H9 (cell line): Measurements from ENCODE around the gene CYBRD1. TPM values are rescaled to one million over a fixed set of nuclear protein-coding genes. Genes with fewer than 3 reads are reported as not detected.
"Not testable (repeated sequence)": the region's sequence is repeated elsewhere in the genome, so short reads cannot be mapped to it uniquely, and the experiment has no call there.

Experiments
- DNase-seq: peaks from one replicate; pipeline ENCODE4 v3.0.0-alpha.2; 2017
- H2AFZ ChIP-seq: one replicate; pipeline ENCODE4 v1.6.1; 2013; ENCODE audit warnings: mild to moderate bottlenecking, low read length, control low read depth, moderate library complexity
- H2AK5ac ChIP-seq: 2 replicates; pipeline ENCODE4 v1.6.1; 2013; ENCODE audit warnings: low read length, control low read depth, mixed read lengths; ENCODE audit not compliant: insufficient read length
- H2BK120ac ChIP-seq: one replicate; pipeline ENCODE4 v1.6.1; 2013; ENCODE audit warnings: low read depth, mild to moderate bottlenecking, low read length, control low read depth, inconsistent platforms; ENCODE audit not compliant: poor library complexity, severe bottlenecking
- H2BK12ac ChIP-seq: 2 replicates; pipeline ENCODE4 v1.6.1; 2013; ENCODE audit warnings: low read length, control low read depth, mixed read lengths, low read depth; ENCODE audit not compliant: insufficient read length
- H2BK15ac ChIP-seq: 2 replicates; pipeline ENCODE4 v1.6.1; 2013; ENCODE audit warnings: low read depth, low read length, control low read depth
- H2BK20ac ChIP-seq: one replicate; pipeline ENCODE4 v1.6.1; 2013; ENCODE audit warnings: low read depth, mild to moderate bottlenecking, low read length, control low read depth, inconsistent platforms; ENCODE audit not compliant: poor library complexity, severe bottlenecking
- H2BK5ac ChIP-seq: 2 replicates; pipeline ENCODE4 v1.6.1; 2013; ENCODE audit warnings: low read length, control low read depth, mixed read lengths; ENCODE audit not compliant: insufficient read length
- H3K14ac ChIP-seq: 2 replicates; pipeline ENCODE4 v1.6.1; 2013; ENCODE audit warnings: low read length, control low read depth; ENCODE audit not compliant: insufficient read depth
- H3K18ac ChIP-seq: 2 replicates; pipeline ENCODE4 v1.6.1; 2013; ENCODE audit warnings: low read depth, mild to moderate bottlenecking, mixed read lengths, low read length, control low read depth; ENCODE audit not compliant: insufficient read length
- H3K23ac ChIP-seq: 2 replicates; pipeline ENCODE4 v1.6.1; 2013; ENCODE audit warnings: low read length, control low read depth, mixed read lengths, low read depth; ENCODE audit not compliant: insufficient read length
- H3K23me2 ChIP-seq: 2 replicates; pipeline ENCODE4 v1.6.1; 2013; ENCODE audit warnings: low read depth, mild to moderate bottlenecking, mixed read lengths, low read length, control low read depth; ENCODE audit not compliant: insufficient read length, poor library complexity, severe bottlenecking
- H3K27ac ChIP-seq: 2 replicates; pipeline ENCODE4 v1.5.1; 2013; ENCODE audit warnings: low read length, control low read depth, mixed read lengths, low read depth; ENCODE audit not compliant: insufficient read length
- H3K27me3 ChIP-seq: 2 replicates; pipeline ENCODE4 v1.6.1; 2013; ENCODE audit warnings: low read length, control low read depth, inconsistent platforms; ENCODE audit not compliant: insufficient read depth
- H3K4ac ChIP-seq: 2 replicates; pipeline ENCODE4 v1.6.1; 2013; ENCODE audit warnings: low read depth, mild to moderate bottlenecking, control low read depth, inconsistent platforms, low read length, moderate library complexity
- H3K4me1 ChIP-seq: 2 replicates; pipeline ENCODE4 v1.6.1; 2013; ENCODE audit warnings: low read length, control low read depth, inconsistent platforms; ENCODE audit not compliant: insufficient read depth
- H3K4me2 ChIP-seq: 2 replicates; pipeline ENCODE4 v1.6.1; 2013; ENCODE audit warnings: low read length, control low read depth, mixed read lengths; ENCODE audit not compliant: insufficient read length, insufficient read depth
- H3K56ac ChIP-seq: 2 replicates; pipeline ENCODE4 v1.6.1; 2013; ENCODE audit warnings: low read depth, mild to moderate bottlenecking, mixed read lengths, low read length, control low read depth; ENCODE audit not compliant: insufficient read length
- H3K79me1 ChIP-seq: 2 replicates; pipeline ENCODE4 v1.6.1; 2013; ENCODE audit warnings: low read depth, mild to moderate bottlenecking, moderate library complexity, low read length, control low read depth, inconsistent platforms; ENCODE audit not compliant: insufficient read depth, poor library complexity, severe bottlenecking
- H3K79me2 ChIP-seq: 2 replicates; pipeline ENCODE4 v1.6.1; 2013; ENCODE audit warnings: low read length, control low read depth, inconsistent platforms; ENCODE audit not compliant: insufficient read depth
- H3K9ac ChIP-seq: 2 replicates; pipeline ENCODE4 v1.6.1; 2013; ENCODE audit warnings: low read length, control low read depth, mixed read lengths; ENCODE audit not compliant: insufficient read length; ENCODE audit errors: extremely low read depth
- H3K9me3 ChIP-seq: one replicate; pipeline ENCODE4 v1.6.1; 2013; ENCODE audit warnings: low read depth, low read length, inconsistent platforms; ENCODE audit not compliant: control insufficient read depth
- H3T11ph ChIP-seq: one replicate; pipeline ENCODE4 v1.6.1; 2013; ENCODE audit warnings: mild to moderate bottlenecking, low read length, control low read depth, inconsistent platforms
- H4K20me1 ChIP-seq: one replicate; pipeline ENCODE4 v1.6.1; 2013; ENCODE audit not compliant: control insufficient read depth, insufficient read length, insufficient read depth
- H4K5ac ChIP-seq: 2 replicates; pipeline ENCODE4 v1.6.1; 2013; ENCODE audit warnings: low read depth, mild to moderate bottlenecking, mixed read lengths, low read length, control low read depth; ENCODE audit not compliant: insufficient read length
- H4K8ac ChIP-seq: replicated peaks from 2 replicates; pipeline ENCODE4 v1.6.1; 2013; ENCODE audit warnings: low read length, control low read depth, mixed read lengths, low read depth; ENCODE audit not compliant: insufficient read length
- H4K91ac ChIP-seq: 2 replicates; pipeline ENCODE4 v1.6.1; 2013; ENCODE audit warnings: low read depth, mild to moderate bottlenecking, moderate library complexity, mixed read lengths, low read length, control low read depth; ENCODE audit not compliant: insufficient read length
- H3K27ac Mint-ChIP-seq, 3 experiments: 2 replicates in 2 of 3; 3 replicates in 1 of 3; pipeline ENCODE4 v1.8.0; 2020 to 2021; ENCODE audit warnings: mixed read lengths in 3 of 3, mild to moderate bottlenecking in 1 of 3, moderate library complexity in 1 of 3
- H3K27me3 Mint-ChIP-seq: 2 replicates; pipeline ENCODE4 v1.8.0; 2021; ENCODE audit warnings: low read depth, mild to moderate bottlenecking, moderate library complexity, mixed read lengths
- H3K36me3 Mint-ChIP-seq, 3 experiments: 2 replicates in 2 of 3; 3 replicates in 1 of 3; pipeline ENCODE4 v1.8.0; 2020 to 2021; ENCODE audit warnings: low read depth in 3 of 3, mixed read lengths in 3 of 3; ENCODE audit not compliant: insufficient read depth in 1 of 3
- H3K4me1 Mint-ChIP-seq, 2 experiments: 2 replicates each; pipeline ENCODE4 v1.8.0; 2020; ENCODE audit warnings: mixed read lengths in 2 of 2
- H3K4me3 Mint-ChIP-seq, 2 experiments: 2 replicates in 1 of 2; 3 replicates in 1 of 2; pipeline ENCODE4 v1.8.0; 2020 to 2021; ENCODE audit warnings: mild to moderate bottlenecking in 2 of 2, mixed read lengths in 2 of 2, moderate library complexity in 1 of 2
- H3K9me3 Mint-ChIP-seq, 2 experiments: 2 replicates in 1 of 2; 3 replicates in 1 of 2; pipeline ENCODE4 v1.8.0; 2020; ENCODE audit warnings: mild to moderate bottlenecking in 2 of 2, mixed read lengths in 2 of 2, moderate library complexity in 1 of 2
- CTCF ChIP-seq: fragments of 200-600 bp; sonication (generic); conservative IDR thresholded peaks from 3 replicates; pipeline ENCODE4 v1.8.0; 2021; ENCODE audit warnings: antibody characterized with exemption, mild to moderate bottlenecking
- WGBS: extraction: QIAGEN DNeasy Blood & Tissue Kit; methylation state at CpG from one replicate; pipeline ENCODE4 v1.1.7; 2013; ENCODE audit warnings: missing lambda C conversion rate, low lambda C conversion rate, mixed read lengths; ENCODE audit not compliant: insufficient read length; ENCODE audit errors: extremely low coverage; 5-methylcytosine and 5-hydroxymethylcytosine counted together
- total RNA-seq: library from RNA; stranded (reverse); gene quantifications from 2 replicates; pipeline ENCODE4 v1.2.1, GENCODE V29; 2021

Gene CYBRD1
- total RNA-seq, 1 experiment from 2014 or later: 3.6 TPM

- H3K27ac ChIP-seq: no peak overlapping the region
- no peak overlapping the region for H2AK5ac ChIP-seq
- H4K20me1 ChIP-seq: no peaks in the 10 kb centered on the region
- H2BK20ac ChIP-seq: no peak overlapping the region
- H3K23me2 ChIP-seq: no peaks in the 10 kb centered on the region
- H3K79me2 ChIP-seq: no peaks in the 10 kb centered on the region
- no peak overlapping the region for H2BK5ac ChIP-seq
- H4K8ac ChIP-seq: no peak overlapping the region
- H3K18ac ChIP-seq: no peak overlapping the region
- H3K9me3 Mint-ChIP-seq: peaks cover 2 to 8% of the 10 kb centered on the region in 2 experiments
- no peak overlapping the region for H4K91ac ChIP-seq
- no peak overlapping the region for H2AFZ ChIP-seq
- H3K4me1 ChIP-seq: peaks cover 8% of the 10 kb centered on the region; the same call in 1 of the 2 replicates
- no peak overlapping the region for H3K23ac ChIP-seq
- H3K4me1 Mint-ChIP-seq: peaks cover 20 to 22% of the 10 kb centered on the region in 2 experiments
- H3K9me3 ChIP-seq: no peaks in the 10 kb centered on the region
- no peak for DNase-seq
- H3K27me3 ChIP-seq: no peaks in the 10 kb centered on the region
- H3T11ph ChIP-seq: no peak overlapping the region
- H2BK15ac ChIP-seq: no peak overlapping the region
- H3K4me3 Mint-ChIP-seq: no peak overlapping the region
- H3K36me3 Mint-ChIP-seq: peaks cover 0 to 11% (median 4%) of the 10 kb centered on the region in 3 experiments; a peak in 5 of 7 replicates
- no peak overlapping the region for H3K4me2 ChIP-seq
- no peak overlapping the region for H3K56ac ChIP-seq
- no peak overlapping the region for H3K4ac ChIP-seq
- no peaks in the 10 kb centered on the region for H3K79me1 ChIP-seq
- no peaks in the 10 kb centered on the region; the same call in 1 of the 2 replicates for H3K27me3 Mint-ChIP-seq
- H2BK12ac ChIP-seq: no peak overlapping the region
- H3K14ac ChIP-seq: no peak overlapping the region
- no peak overlapping the region for H3K9ac ChIP-seq
- no peak overlapping the region for H2BK120ac ChIP-seq
- WGBS: no CpG with 5 or more reads among the region's 6 CpGs
- no peak for TF ChIP-seq CTCF
- peak overlapping the region in 1 of 3 experiments; percentile 23; a peak in 1 of 7 replicates for H3K27ac Mint-ChIP-seq
- no peak overlapping the region for H4K5ac ChIP-seq
Observed at GRCh38 chr2:171492664-171493063, 29.6 kb upstream of the CYBRD1 start.

- not testable (repeated sequence) for H3K56ac ChIP-seq, H2AK5ac ChIP-seq, H2BK12ac ChIP-seq, H4K20me1 ChIP-seq, H3K23ac ChIP-seq, H3K9me3 Mint-ChIP-seq, H4K5ac ChIP-seq, H3K14ac ChIP-seq, H3T11ph ChIP-seq, H3K4me1 Mint-ChIP-seq, H2BK15ac ChIP-seq, H2BK5ac ChIP-seq, H3K18ac ChIP-seq, H3K4ac ChIP-seq, H4K91ac ChIP-seq, DNase-seq, H3K9me3 ChIP-seq, H3K23me2 ChIP-seq, H3K27ac Mint-ChIP-seq, H3K79me1 ChIP-seq, H4K8ac ChIP-seq, H2BK20ac ChIP-seq, H3K4me2 ChIP-seq, H3K4me1 ChIP-seq, H3K27me3 ChIP-seq, H2AFZ ChIP-seq, H3K36me3 Mint-ChIP-seq, H3K27ac ChIP-seq, H3K79me2 ChIP-seq, H2BK120ac ChIP-seq, H3K27me3 Mint-ChIP-seq, H3K4me3 Mint-ChIP-seq, H3K9ac ChIP-seq
- WGBS: no CpG with 5 or more reads among the region's 5 CpGs
Observed at GRCh38 chr2:171497664-171498063, 24.6 kb upstream of the CYBRD1 start.
